GM12878 (cell line): ENCODE measurements around the gene RHOXF2B.
"Not testable (repeated sequence)": the region's sequence is repeated elsewhere in the genome, so short reads cannot be mapped to it uniquely, and the experiment has no call there.

Experiments used
- CREB1 ChIP-seq: IDR thresholded peaks from 2 replicates; pipeline ENCODE4 v1.6.1; 2012; ENCODE audit warnings: low read depth, mild to moderate bottlenecking, inconsistent platforms
- CTCF ChIP-seq, 3 experiments: IDR thresholded peaks in 2 of 3; conservative IDR thresholded peaks in 1 of 3; 2 replicates each; pipeline ENCODE4 v1.5.1; 2011; ENCODE audit warnings: low read depth in 3 of 3, low read length in 3 of 3, mild to moderate bottlenecking in 3 of 3, control low read depth in 2 of 3, moderate library complexity in 2 of 3, inconsistent platforms in 1 of 3, mixed read lengths in 1 of 3; ENCODE audit not compliant: control insufficient read depth in 2 of 3, insufficient read depth in 1 of 3; ENCODE audit errors: extremely low read depth in 1 of 3
- EGR1 ChIP-seq, 2 experiments: IDR thresholded peaks; 1 replicate in 1 of 2; 2 replicates in 1 of 2; pipeline ENCODE4 v1.6.1; 2011 to 2012; ENCODE audit warnings: low read depth in 2 of 2, low read length in 2 of 2, borderline replicate concordance in 1 of 2, mild to moderate bottlenecking in 1 of 2, moderate library complexity in 1 of 2
- ETV6 ChIP-seq, 2 experiments: fragments of 450-650 bp in 1 of 2; IDR thresholded peaks in 1 of 2; conservative IDR thresholded peaks in 1 of 2; 2 replicates each; pipeline ENCODE4 v1.6.1; 2014; ENCODE audit warnings: antibody characterized with exemption in 1 of 2, borderline replicate concordance in 1 of 2, low read depth in 1 of 2, mild to moderate bottlenecking in 1 of 2, moderate library complexity in 1 of 2
- EZH2 ChIP-seq: IDR thresholded peaks from 2 replicates; pipeline ENCODE4 v1.6.1; 2012; ENCODE audit warnings: low read depth, mild to moderate bottlenecking, control low read depth, inconsistent platforms, low read length, borderline replicate concordance; ENCODE audit not compliant: control insufficient read depth
- JUNB ChIP-seq: IDR thresholded peaks from 2 replicates; pipeline ENCODE4 v1.6.1; 2016; ENCODE audit warnings: antibody characterized with exemption, mild to moderate bottlenecking
- RFX5 ChIP-seq: IDR thresholded peaks from 2 replicates; pipeline ENCODE4 v1.6.1; 2011; ENCODE audit warnings: low read depth, low read length, improper control_type of control experiment
- SREBF2 ChIP-seq: IDR thresholded peaks from 2 replicates; pipeline ENCODE4 v1.6.1; 2012; ENCODE audit warnings: mild to moderate bottlenecking, low read length
- ZZZ3 ChIP-seq: IDR thresholded peaks from 2 replicates; pipeline ENCODE4 v1.6.1; 2011; ENCODE audit warnings: low read depth; ENCODE audit not compliant: control insufficient read depth, insufficient read length
- TF ChIP-seq, protein P1 (sequence below): IDR thresholded peaks from 2 replicates; pipeline ENCODE4 v1.6.1; 2012; ENCODE audit warnings: mild to moderate bottlenecking, low read depth, low read length
- TF ChIP-seq, protein P2 (sequence below): fragments of 150-350 bp; IDR thresholded peaks from 2 replicates; pipeline ENCODE4 v1.6.1; 2016; ENCODE audit warnings: low read depth, low read length
- TF ChIP-seq, protein P3 (sequence below): IDR thresholded peaks from 2 replicates; pipeline ENCODE4 v1.6.1; 2012; ENCODE audit warnings: improper control_type of control experiment, low read depth, low read length; ENCODE audit not compliant: insufficient replicate concordance
- TF ChIP-seq, protein P4 (sequence below): IDR thresholded peaks from 2 replicates; pipeline ENCODE4 v1.6.1; 2012; ENCODE audit warnings: low read length, inconsistent platforms

GRCh38 chrX:120066169-120066568 is 11.3 kb downstream of the RHOXF2B start:
- TF ChIP-seq JUNB; SREBF2; RFX5; CTCF (IDR thresholded peaks at IDR 0.05 in 2 of 3, conservative IDR thresholded peaks at IDR 0.05 in 1 of 3; ENCODE audit: control insufficient read depth in 2 of 3, extremely low read depth in 1 of 3, insufficient read depth in 1 of 3, low read depth in 3 of 3, low read length in 3 of 3); EGR1 (IDR thresholded peaks at IDR 0.05; ENCODE audit: borderline replicate concordance in 1 of 2, low read depth in 2 of 2, low read length in 2 of 2); ETV6 (conservative IDR thresholded peaks at IDR 0.05 in 1 of 2, IDR thresholded peaks at IDR 0.05 in 1 of 2; ENCODE audit: borderline replicate concordance in 1 of 2, low read depth in 1 of 2); ZZZ3; EZH2; CREB1: not testable (repeated sequence)
- TF ChIP-seq, protein P1, sequence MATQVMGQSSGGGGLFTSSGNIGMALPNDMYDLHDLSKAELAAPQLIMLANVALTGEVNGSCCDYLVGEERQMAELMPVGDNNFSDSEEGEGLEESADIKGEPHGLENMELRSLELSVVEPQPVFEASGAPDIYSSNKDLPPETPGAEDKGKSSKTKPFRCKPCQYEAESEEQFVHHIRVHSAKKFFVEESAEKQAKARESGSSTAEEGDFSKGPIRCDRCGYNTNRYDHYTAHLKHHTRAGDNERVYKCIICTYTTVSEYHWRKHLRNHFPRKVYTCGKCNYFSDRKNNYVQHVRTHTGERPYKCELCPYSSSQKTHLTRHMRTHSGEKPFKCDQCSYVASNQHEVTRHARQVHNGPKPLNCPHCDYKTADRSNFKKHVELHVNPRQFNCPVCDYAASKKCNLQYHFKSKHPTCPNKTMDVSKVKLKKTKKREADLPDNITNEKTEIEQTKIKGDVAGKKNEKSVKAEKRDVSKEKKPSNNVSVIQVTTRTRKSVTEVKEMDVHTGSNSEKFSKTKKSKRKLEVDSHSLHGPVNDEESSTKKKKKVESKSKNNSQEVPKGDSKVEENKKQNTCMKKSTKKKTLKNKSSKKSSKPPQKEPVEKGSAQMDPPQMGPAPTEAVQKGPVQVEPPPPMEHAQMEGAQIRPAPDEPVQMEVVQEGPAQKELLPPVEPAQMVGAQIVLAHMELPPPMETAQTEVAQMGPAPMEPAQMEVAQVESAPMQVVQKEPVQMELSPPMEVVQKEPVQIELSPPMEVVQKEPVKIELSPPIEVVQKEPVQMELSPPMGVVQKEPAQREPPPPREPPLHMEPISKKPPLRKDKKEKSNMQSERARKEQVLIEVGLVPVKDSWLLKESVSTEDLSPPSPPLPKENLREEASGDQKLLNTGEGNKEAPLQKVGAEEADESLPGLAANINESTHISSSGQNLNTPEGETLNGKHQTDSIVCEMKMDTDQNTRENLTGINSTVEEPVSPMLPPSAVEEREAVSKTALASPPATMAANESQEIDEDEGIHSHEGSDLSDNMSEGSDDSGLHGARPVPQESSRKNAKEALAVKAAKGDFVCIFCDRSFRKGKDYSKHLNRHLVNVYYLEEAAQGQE = not testable (repeated sequence)
- TF ChIP-seq, protein P2, sequence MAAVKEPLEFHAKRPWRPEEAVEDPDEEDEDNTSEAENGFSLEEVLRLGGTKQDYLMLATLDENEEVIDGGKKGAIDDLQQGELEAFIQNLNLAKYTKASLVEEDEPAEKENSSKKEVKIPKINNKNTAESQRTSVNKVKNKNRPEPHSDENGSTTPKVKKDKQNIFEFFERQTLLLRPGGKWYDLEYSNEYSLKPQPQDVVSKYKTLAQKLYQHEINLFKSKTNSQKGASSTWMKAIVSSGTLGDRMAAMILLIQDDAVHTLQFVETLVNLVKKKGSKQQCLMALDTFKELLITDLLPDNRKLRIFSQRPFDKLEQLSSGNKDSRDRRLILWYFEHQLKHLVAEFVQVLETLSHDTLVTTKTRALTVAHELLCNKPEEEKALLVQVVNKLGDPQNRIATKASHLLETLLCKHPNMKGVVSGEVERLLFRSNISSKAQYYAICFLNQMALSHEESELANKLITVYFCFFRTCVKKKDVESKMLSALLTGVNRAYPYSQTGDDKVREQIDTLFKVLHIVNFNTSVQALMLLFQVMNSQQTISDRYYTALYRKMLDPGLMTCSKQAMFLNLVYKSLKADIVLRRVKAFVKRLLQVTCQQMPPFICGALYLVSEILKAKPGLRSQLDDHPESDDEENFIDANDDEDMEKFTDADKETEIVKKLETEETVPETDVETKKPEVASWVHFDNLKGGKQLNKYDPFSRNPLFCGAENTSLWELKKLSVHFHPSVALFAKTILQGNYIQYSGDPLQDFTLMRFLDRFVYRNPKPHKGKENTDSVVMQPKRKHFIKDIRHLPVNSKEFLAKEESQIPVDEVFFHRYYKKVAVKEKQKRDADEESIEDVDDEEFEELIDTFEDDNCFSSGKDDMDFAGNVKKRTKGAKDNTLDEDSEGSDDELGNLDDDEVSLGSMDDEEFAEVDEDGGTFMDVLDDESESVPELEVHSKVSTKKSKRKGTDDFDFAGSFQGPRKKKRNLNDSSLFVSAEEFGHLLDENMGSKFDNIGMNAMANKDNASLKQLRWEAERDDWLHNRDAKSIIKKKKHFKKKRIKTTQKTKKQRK = not testable (repeated sequence)
- TF ChIP-seq, protein P3, sequence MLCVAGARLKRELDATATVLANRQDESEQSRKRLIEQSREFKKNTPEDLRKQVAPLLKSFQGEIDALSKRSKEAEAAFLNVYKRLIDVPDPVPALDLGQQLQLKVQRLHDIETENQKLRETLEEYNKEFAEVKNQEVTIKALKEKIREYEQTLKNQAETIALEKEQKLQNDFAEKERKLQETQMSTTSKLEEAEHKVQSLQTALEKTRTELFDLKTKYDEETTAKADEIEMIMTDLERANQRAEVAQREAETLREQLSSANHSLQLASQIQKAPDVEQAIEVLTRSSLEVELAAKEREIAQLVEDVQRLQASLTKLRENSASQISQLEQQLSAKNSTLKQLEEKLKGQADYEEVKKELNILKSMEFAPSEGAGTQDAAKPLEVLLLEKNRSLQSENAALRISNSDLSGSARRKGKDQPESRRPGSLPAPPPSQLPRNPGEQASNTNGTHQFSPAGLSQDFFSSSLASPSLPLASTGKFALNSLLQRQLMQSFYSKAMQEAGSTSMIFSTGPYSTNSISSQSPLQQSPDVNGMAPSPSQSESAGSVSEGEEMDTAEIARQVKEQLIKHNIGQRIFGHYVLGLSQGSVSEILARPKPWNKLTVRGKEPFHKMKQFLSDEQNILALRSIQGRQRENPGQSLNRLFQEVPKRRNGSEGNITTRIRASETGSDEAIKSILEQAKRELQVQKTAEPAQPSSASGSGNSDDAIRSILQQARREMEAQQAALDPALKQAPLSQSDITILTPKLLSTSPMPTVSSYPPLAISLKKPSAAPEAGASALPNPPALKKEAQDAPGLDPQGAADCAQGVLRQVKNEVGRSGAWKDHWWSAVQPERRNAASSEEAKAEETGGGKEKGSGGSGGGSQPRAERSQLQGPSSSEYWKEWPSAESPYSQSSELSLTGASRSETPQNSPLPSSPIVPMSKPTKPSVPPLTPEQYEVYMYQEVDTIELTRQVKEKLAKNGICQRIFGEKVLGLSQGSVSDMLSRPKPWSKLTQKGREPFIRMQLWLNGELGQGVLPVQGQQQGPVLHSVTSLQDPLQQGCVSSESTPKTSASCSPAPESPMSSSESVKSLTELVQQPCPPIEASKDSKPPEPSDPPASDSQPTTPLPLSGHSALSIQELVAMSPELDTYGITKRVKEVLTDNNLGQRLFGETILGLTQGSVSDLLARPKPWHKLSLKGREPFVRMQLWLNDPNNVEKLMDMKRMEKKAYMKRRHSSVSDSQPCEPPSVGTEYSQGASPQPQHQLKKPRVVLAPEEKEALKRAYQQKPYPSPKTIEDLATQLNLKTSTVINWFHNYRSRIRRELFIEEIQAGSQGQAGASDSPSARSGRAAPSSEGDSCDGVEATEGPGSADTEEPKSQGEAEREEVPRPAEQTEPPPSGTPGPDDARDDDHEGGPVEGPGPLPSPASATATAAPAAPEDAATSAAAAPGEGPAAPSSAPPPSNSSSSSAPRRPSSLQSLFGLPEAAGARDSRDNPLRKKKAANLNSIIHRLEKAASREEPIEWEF = not testable (repeated sequence)
- TF ChIP-seq, protein P4, sequence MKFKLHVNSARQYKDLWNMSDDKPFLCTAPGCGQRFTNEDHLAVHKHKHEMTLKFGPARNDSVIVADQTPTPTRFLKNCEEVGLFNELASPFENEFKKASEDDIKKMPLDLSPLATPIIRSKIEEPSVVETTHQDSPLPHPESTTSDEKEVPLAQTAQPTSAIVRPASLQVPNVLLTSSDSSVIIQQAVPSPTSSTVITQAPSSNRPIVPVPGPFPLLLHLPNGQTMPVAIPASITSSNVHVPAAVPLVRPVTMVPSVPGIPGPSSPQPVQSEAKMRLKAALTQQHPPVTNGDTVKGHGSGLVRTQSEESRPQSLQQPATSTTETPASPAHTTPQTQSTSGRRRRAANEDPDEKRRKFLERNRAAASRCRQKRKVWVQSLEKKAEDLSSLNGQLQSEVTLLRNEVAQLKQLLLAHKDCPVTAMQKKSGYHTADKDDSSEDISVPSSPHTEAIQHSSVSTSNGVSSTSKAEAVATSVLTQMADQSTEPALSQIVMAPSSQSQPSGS = not testable (repeated sequence)
